Right ventricle myocardium superior (tissue), 1 donor: ENCODE results near the gene CAMK1D. TPM values are rescaled to one million over a fixed set of nuclear protein-coding genes. Genes with fewer than 3 reads are reported as not detected.

Experiments used
- ATAC-seq: fragments of 200-7000 bp; cut with Tn5 transposase; one replicate; pipeline ENCODE4 v1.9.1; 2020; ENCODE audit warnings: mild to moderate bottlenecking; ENCODE audit not compliant: poor library complexity
- DNase-seq: peaks from one replicate; pipeline ENCODE4 v3.0.0-alpha.2; 2020
- intact Hi-C: fragments of 100-400 bp; cut with DNase I; formaldehyde crosslinking; loops from one replicate; pipeline ENCODE4 v1.11.2; 2022
- total RNA-seq: library from RNA; stranded (reverse); fragmentation: NEBNext Ultra II Directional; extraction: Animal tissue kit (Norgen Biotek cat#: 25700); gene quantifications from one replicate; pipeline ENCODE4 v1.2.1, GENCODE V29; 2021
- donor health status: DM: no; HTN: yes; CAD: no; lungs with severe emphysema.

Gene CAMK1D
- total RNA-seq, 1 donor from 2014 or later, result 6.5 TPM

- DNase-seq, result no peak
- ATAC-seq, result no peak
- intact Hi-C loops, result no loop called here
These were observed 288.8 kb downstream of the CAMK1D start for GRCh38 chr10:12638103-12638502.

GRCh38 chr10:12638781-12639180 is 289.4 kb downstream of the CAMK1D start:
- ATAC-seq (no peak), DNase-seq (no peak)
- intact Hi-C loops, result no loop called here

- intact Hi-C loops, result no loop called here
- ATAC-seq (no peak), DNase-seq (no peak)
These were observed 290.9 kb downstream of the CAMK1D start for GRCh38 chr10:12639996-12640944.

DNA sequence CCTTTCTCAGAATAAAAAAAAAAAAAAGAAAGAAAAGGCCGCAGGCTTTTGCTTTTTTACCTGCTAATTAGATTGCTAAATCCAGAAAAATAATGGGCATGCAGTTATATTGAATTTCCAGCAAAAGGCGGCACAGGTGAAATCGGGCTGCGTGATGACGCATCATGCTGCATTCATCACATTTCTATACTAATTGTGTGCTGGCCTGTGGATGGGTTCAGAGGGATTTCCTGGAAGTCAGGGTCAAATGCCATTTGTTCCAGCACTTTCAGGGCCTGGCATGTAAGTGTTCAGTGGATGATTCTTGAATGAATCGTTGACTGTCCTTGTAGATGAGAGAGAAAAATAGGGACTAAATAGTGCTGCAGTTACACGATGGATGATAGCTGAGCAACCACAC is 292.7 kb downstream of the CAMK1D start:
- intact Hi-C loops, result no loop called here
- DNase-seq (no peak), ATAC-seq (no peak)

DNA sequence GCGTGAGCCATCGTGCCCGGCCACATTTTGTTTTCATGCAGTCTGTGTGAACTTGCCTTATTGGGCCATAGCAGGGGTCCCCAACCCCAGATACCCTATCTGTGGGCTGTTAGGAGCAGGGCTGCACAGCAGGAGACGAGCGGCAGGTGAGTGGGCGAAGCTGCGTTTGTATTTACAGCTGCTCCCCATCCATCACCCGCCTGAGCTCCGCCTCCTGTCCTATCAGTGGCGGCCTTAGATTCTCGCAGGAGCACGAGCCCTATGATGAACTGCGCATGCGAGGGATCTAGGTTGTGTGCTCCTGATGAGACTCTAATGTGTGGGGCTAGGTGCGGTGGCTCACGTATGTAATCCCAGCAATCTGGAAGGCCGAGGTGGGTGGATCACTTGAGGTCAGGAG is 293.9 kb downstream of the CAMK1D start:
- DNase-seq, result no peak
- ATAC-seq, result no peak
- intact Hi-C loops, result no loop called here

DNA sequence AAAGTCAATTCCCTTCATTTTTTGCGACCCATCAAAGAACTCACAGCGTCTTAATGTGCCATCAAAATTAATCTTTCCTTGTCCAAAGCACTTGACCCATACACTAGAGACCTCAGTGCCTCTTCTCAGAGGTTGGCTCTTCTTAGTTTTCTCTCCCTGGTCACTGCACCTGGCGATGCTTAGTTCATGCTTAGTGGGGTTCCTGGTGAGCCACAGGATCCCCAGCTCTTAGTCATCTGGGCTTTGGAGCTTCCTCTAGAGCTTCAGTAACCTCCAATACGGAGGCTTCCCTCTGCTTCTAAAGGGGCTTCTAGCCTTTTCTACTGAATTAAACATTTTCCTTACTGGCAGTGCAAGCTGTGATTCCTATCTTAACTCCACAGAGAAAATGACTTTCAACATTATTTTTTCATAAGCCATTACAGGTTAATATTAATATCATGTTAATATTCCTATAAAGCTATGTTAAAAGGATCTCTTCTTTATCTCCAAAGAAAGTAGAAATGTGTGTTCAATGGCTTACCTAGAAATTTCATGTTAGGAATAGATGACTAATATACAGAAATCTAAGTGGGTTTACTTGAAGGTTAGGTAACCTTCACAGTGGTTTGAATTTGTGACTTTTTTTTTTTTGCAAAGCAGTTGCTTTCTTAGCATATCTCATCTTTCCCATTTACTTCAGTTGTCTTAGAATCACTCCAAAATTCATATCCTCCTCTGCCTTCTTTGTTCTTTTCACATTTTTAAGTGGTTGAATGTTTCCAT is 295.2 kb downstream of the CAMK1D start:
- ATAC-seq (no peak), DNase-seq (no peak)
- intact Hi-C loops, result no loop called here

GRCh38 chr10:12645449-12645848 is 296.1 kb downstream of the CAMK1D start:
- ATAC-seq (no peak), DNase-seq (no peak)
- intact Hi-C loops, result no loop called here

- ATAC-seq, result peak; percentile 25
- intact Hi-C loops, result no loop called here
- no peak for DNase-seq
These were observed 299.8 kb downstream of the CAMK1D start for GRCh38 chr10:12649012-12649584.

- DNase-seq (no peak), ATAC-seq (peak; percentile 34)
- intact Hi-C loops, result no loop called here
These were observed 300.8 kb downstream of the CAMK1D start for GRCh38 chr10:12650122-12650521.

DNA sequence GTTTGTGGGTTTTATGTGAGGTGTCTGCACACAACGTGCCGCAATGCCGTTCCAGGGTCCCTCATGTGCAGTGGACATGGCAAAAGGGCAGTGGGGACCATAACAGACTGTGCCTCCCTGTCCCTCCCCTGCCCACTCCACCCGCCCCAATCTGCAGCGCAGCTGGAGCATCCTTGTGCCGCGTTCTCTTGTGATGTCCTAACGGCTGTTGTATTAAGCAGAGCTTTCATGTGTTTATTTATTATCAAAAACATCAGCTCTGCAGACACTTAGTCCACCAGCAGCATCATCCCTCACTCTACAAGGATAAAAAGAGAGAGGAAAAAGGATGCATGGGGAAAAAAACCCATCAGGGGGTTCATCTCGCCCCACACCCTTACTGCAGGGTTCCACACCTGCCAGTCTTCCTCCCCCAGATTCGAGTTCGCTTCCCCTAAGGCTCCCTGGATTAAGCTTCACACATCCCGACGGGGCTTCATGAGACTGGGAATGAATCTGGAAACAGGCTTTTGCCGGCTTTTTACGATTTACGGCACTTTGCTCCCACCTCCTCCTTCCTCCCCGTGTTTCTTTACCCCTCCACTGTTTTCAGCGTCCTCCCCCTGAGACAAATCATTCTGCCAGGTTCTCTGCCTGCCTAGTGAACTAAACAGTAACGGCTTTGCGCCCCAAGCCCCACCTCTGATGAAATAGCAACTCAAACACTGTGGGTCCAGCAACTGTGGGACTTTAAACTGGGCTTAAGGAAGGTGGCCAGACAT is 301.4 kb downstream of the CAMK1D start:
- DNase-seq (no peak), ATAC-seq (no peak)
- intact Hi-C loops, result no loop called here

DNA sequence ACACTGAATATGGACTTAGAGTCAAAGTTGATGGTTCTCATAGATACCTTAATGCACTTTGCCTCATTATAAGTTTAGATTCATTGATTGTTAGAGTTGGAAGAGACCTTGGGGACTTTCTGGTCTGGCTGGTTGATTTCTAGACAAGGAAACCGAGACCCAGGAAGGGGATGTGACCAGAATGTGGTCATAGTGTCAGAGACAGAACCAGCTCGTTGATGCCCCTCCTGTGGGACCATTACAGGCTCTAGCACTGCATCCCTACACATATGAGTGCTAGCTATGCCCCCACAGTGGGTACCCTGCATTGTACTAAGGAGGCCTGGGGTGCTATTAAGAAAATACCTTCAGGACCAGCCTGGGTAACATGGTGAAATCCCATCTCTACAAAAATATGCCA is 306.6 kb downstream of the CAMK1D start:
- DNase-seq (no peak), ATAC-seq (no peak)
- intact Hi-C loops, result loop anchor here (5.0 kb wide), 1 partner anchor 394 kb away; no protein-coding TSS in a partner anchor

GRCh38 chr10:12656518-12657142 is 307.3 kb downstream of the CAMK1D start:
- intact Hi-C loops, result loop anchor here (5.0 kb wide), 1 partner anchor 394 kb away; no protein-coding TSS in a partner anchor

DNA sequence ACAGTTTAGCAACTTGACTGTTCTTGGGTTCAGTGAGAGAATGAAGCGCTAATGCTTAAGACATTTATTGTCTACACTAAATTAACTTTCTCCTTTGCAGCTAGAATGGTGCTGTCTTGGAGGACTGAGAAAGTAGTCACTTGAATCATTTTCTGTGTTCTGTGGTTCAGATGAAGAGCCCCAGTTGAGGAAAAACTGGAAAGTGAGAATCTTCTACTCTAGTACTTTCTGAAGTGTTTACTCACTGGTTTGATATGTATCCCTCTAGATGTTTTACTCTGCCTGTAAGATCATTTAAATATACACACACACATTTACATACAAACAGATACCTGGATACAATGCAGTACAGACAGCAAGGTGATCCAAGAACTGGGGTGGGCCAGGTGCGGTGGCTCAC is 308.1 kb downstream of the CAMK1D start:
- no peak for ATAC-seq
- intact Hi-C loops, result loop anchor here (5.0 kb wide), 1 partner anchor 395 kb away; no protein-coding TSS in a partner anchor

More at GRCh38 chr10:12656518-12657142, 307.3 kb downstream of the CAMK1D start:
- DNase-seq, result no peak
- ATAC-seq, result peak; percentile 71

DNA sequence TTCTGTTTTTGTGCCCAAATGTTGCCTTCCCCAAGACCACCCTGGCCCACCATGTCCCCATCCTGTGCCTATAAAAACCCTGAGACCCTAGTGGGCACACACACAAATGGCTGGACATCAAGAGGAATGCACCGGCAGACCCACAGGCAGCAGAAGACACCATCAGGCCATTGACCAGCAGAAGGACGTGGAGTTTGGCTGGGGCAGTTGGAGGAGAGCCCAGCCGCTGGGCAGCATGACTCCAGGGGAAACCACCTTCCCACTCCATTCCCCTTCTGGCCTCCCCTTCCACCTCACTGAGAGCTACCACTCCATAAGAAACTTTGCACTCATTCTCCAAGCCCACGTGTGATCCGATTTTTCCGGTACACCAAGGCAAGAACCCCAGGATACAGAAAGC is 309.2 kb downstream of the CAMK1D start:
- intact Hi-C loops, result loop anchor here (5.0 kb wide), 1 partner anchor 396 kb away; no protein-coding TSS in a partner anchor
- ATAC-seq (no peak), DNase-seq (no peak)

More for the DNA sequence above, 308.1 kb downstream of the CAMK1D start:
- no peak for DNase-seq

- intact Hi-C loops, result loop anchor here (5.0 kb wide), 1 partner anchor 397 kb away; no protein-coding TSS in a partner anchor
- ATAC-seq, result no peak
- no peak for DNase-seq
These were observed 310.4 kb downstream of the CAMK1D start for GRCh38 chr10:12659706-12660105.

DNA sequence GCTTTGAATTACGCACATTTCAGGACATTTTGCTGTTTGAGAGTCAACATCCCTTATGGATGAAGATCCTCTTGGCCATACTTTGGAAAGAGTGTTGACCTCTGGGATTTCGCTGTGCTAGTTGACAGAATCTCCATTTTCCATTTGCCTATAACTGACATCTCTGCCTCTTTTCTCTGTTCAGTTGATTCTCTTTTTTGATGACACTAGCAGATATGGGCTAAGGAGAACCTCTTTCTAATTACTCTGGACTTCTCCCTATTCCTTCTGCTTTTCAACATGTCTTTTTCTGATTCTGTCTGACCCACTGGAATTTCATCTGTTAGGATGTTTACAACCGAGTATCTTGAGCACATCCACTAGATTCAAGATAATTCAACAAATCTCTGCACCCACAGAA is 311.5 kb downstream of the CAMK1D start:
- no peak for ATAC-seq
- intact Hi-C loops, result no loop called here
- DNase-seq, result no peak

- ATAC-seq (no peak), DNase-seq (no peak)
- intact Hi-C loops, result no loop called here
These were observed 312.3 kb downstream of the CAMK1D start for GRCh38 chr10:12661671-12662070.

DNA sequence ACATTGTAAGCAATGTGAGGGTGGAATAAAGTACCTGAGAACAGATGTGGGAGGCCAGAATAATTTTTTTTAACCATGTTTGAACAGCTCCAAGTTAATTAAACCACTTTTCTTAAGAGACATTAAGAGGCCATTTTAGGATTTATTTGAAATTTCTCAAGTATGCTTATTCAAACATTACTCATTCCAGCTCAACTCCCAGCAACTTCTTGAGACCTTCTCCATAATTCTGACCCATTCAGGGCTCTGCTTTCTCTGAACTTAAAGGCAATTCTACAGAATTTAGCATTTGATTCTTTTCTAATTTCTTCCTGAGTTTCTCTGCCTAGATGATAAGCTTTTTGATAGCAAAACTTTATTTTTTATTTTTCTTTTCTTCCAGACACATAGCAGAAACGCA is 314.5 kb downstream of the CAMK1D start:
- DNase-seq, result no peak
- ATAC-seq, result no peak
- intact Hi-C loops, result no loop called here
